GM12892 (cell line): ENCODE data around the gene GSTA4.
"Not testable (repeated sequence)": the region's sequence is repeated elsewhere in the genome, so short reads cannot be mapped to it uniquely, and the experiment has no call there.

Experiments
- POLR2A ChIP-seq: IDR thresholded peaks from 2 replicates; pipeline ENCODE4 v1.6.1; 2011; ENCODE audit warnings: low read depth, low read length, control low read depth
- POLR2AphosphoS5 ChIP-seq: IDR thresholded peaks from 2 replicates; pipeline ENCODE4 v1.6.1; 2011; ENCODE audit warnings: low read depth, low read length, control low read depth

GRCh38 chr6:53008192-53008687 is 13.2 kb upstream of the GSTA4 start:
- TF ChIP-seq POLR2A, POLR2AphosphoS5: not testable (repeated sequence)
